IMR-90 (cell line): Measurements from ENCODE around the gene CNTN5. TPM values are rescaled to one million over a fixed set of nuclear protein-coding genes. Genes with fewer than 3 reads are reported as not detected.

Experiments used
- ATAC-seq: fragments of 200-7000 bp; cut with Tn5 transposase; 2 replicates; pipeline ENCODE4 v1.9.1; 2020; ENCODE audit warnings: low read depth, mild to moderate bottlenecking, moderate library complexity
- BruUV-seq: library from RNA; stranded (reverse); fragments of 400-500 nt; replicated peaks from 2 replicates; lab custom pipeline; 2021; lab: Mats Ljungman, UMichigan
- CTCF ChIA-PET: fragments of 300-600 bp; formaldehyde crosslinking; extraction: SDS; loops from one replicate; lab custom pipeline; 2021; ENCODE audit warnings: antibody characterized with exemption; lab: Yijun Ruan, JAX
- POLR2A ChIA-PET: fragments of 300-600 bp; sonication (Branson Sonifier 250); formaldehyde crosslinking; loops from one replicate; lab custom pipeline; 2022; ENCODE audit warnings: antibody characterized with exemption; ENCODE audit not compliant: unreplicated experiment; lab: Charles Lee
- DNase-seq: peaks from one replicate; pipeline ENCODE4 v3.0.0; 2013
- H2AFZ ChIP-seq: replicated peaks from 2 replicates; pipeline ENCODE3; 2013; ENCODE audit warnings: low read length, mild to moderate bottlenecking; ENCODE audit not compliant: poor library complexity
- H2AK5ac ChIP-seq: 2 replicates; pipeline ENCODE4 v1.6.1; 2013; ENCODE audit warnings: low read depth, low read length, inconsistent platforms
- H2AK9ac ChIP-seq: replicated peaks from 2 replicates; pipeline ENCODE3; 2013; ENCODE audit warnings: mild to moderate bottlenecking, low read depth, low read length, moderate library complexity; ENCODE audit not compliant: poor library complexity
- H2BK120ac ChIP-seq: 2 replicates; pipeline ENCODE4 v1.6.1; 2013; ENCODE audit warnings: low read depth, low read length, inconsistent platforms
- H2BK15ac ChIP-seq: 3 replicates; pipeline ENCODE4 v1.6.1; 2013; ENCODE audit warnings: low read depth, low read length, inconsistent platforms
- H2BK20ac ChIP-seq: 2 replicates; pipeline ENCODE4 v1.6.1; 2013; ENCODE audit warnings: low read depth, mild to moderate bottlenecking, inconsistent platforms, low read length, moderate library complexity
- H2BK5ac ChIP-seq: 2 replicates; pipeline ENCODE4 v1.6.1; 2013; ENCODE audit warnings: mild to moderate bottlenecking, low read depth, low read length, inconsistent platforms; ENCODE audit not compliant: poor library complexity, severe bottlenecking
- H3K14ac ChIP-seq: replicated peaks from 2 replicates; pipeline ENCODE4 v1.6.1; 2013; ENCODE audit warnings: low read depth, low read length, inconsistent platforms
- H3K18ac ChIP-seq: 2 replicates; pipeline ENCODE4 v1.6.1; 2013; ENCODE audit warnings: low read depth, low read length, control low read depth
- H3K23ac ChIP-seq: 2 replicates; pipeline ENCODE4 v1.6.1; 2013; ENCODE audit warnings: low read depth, low read length, inconsistent platforms
- H3K27ac ChIP-seq: 2 replicates; pipeline ENCODE4 v1.5.1; 2013; ENCODE audit warnings: mild to moderate bottlenecking, control low read depth, low read length; ENCODE audit not compliant: insufficient read depth
- H3K27me3 ChIP-seq: 2 replicates; pipeline ENCODE4 v1.6.1; 2013; ENCODE audit warnings: low read length; ENCODE audit not compliant: control insufficient read depth, insufficient read depth
- H3K36me3 ChIP-seq: 2 replicates; pipeline ENCODE4 v1.6.1; 2013; ENCODE audit warnings: low read length, mixed read lengths; ENCODE audit not compliant: control insufficient read depth, insufficient read depth
- H3K4ac ChIP-seq: 2 replicates; pipeline ENCODE4 v1.6.1; 2013; ENCODE audit warnings: low read depth, low read length, inconsistent platforms
- H3K4me1 ChIP-seq: 2 replicates; pipeline ENCODE4 v1.6.1; 2013; ENCODE audit warnings: low read length, mixed read lengths; ENCODE audit not compliant: control insufficient read depth, insufficient read depth
- H3K4me2 ChIP-seq: 2 replicates; pipeline ENCODE4 v1.6.1; 2013; ENCODE audit warnings: low read depth, mild to moderate bottlenecking, control low read depth, low read length, moderate library complexity
- H3K4me3 ChIP-seq: 2 replicates; pipeline ENCODE4 v1.5.1; 2013; ENCODE audit warnings: low read depth, mild to moderate bottlenecking, control low read depth, low read length, moderate library complexity; ENCODE audit not compliant: insufficient read depth
- H3K56ac ChIP-seq: 2 replicates; pipeline ENCODE4 v1.6.1; 2013; ENCODE audit warnings: low read length, inconsistent platforms; ENCODE audit not compliant: insufficient read depth; ENCODE audit errors: extremely low read depth
- H3K79me1 ChIP-seq, 2 experiments: 2 replicates each; pipeline ENCODE4 v1.6.1; 2013; ENCODE audit warnings: low read length in 2 of 2, inconsistent platforms in 1 of 2, low read depth in 1 of 2
- H3K9ac ChIP-seq: 2 replicates; pipeline ENCODE4 v1.6.1; 2013; ENCODE audit warnings: low read depth, low read length, control low read depth
- H3K9me1 ChIP-seq: 2 replicates; pipeline ENCODE4 v1.6.1; 2013; ENCODE audit warnings: low read length, inconsistent platforms; ENCODE audit not compliant: insufficient read depth
- H3K9me3 ChIP-seq: 2 replicates; pipeline ENCODE4 v1.6.1; 2013; ENCODE audit warnings: low read length; ENCODE audit not compliant: control insufficient read depth, insufficient read depth
- H4K20me1 ChIP-seq: 2 replicates; pipeline ENCODE4 v1.6.1; 2013; ENCODE audit warnings: low read length, inconsistent platforms; ENCODE audit not compliant: insufficient read depth
- H4K5ac ChIP-seq: 2 replicates; pipeline ENCODE4 v1.6.1; 2013; ENCODE audit warnings: mild to moderate bottlenecking, low read depth, low read length, control low read depth
- H4K8ac ChIP-seq, 2 experiments: 2 replicates each; pipeline ENCODE4 v1.6.1; 2013; ENCODE audit warnings: low read depth in 2 of 2, low read length in 2 of 2, control low read depth in 1 of 2, inconsistent platforms in 1 of 2
- H4K91ac ChIP-seq: 2 replicates; pipeline ENCODE4 v1.6.1; 2013; ENCODE audit warnings: low read depth, low read length, inconsistent platforms; ENCODE audit not compliant: insufficient read depth
- BHLHE40 ChIP-seq: fragments of 150-350 bp; IDR thresholded peaks from 2 replicates; pipeline ENCODE4 v1.6.1; 2016; ENCODE audit warnings: mild to moderate bottlenecking, low read depth, low read length
- CEBPB ChIP-seq: IDR thresholded peaks from 2 replicates; pipeline ENCODE4 v1.6.1; 2012; ENCODE audit warnings: low read depth, low read length, improper control_type of control experiment
- CHD1 ChIP-seq: IDR thresholded peaks from 2 replicates; pipeline ENCODE4 v1.6.1; 2012; ENCODE audit warnings: low read depth, low read length, improper control_type of control experiment
- FOS ChIP-seq: fragments of 150-350 bp; IDR thresholded peaks from 2 replicates; pipeline ENCODE4 v1.6.1; 2016; ENCODE audit warnings: low read depth, low read length
- MAFK ChIP-seq: IDR thresholded peaks from 2 replicates; pipeline ENCODE4 v1.6.1; 2012; ENCODE audit warnings: low read depth, low read length, improper control_type of control experiment
- MAZ ChIP-seq: IDR thresholded peaks from 2 replicates; pipeline ENCODE4 v1.6.1; 2012; ENCODE audit warnings: low read depth, mild to moderate bottlenecking, low read length, improper control_type of control experiment, moderate library complexity, borderline replicate concordance
- MXI1 ChIP-seq: IDR thresholded peaks from 2 replicates; pipeline ENCODE4 v1.6.1; 2012; ENCODE audit warnings: low read depth, mild to moderate bottlenecking, low read length, moderate library complexity, borderline replicate concordance
- NFE2L2 ChIP-seq: fragments of 150-350 bp; IDR thresholded peaks from 2 replicates; pipeline ENCODE4 v1.6.1; 2016; ENCODE audit warnings: low read depth, mild to moderate bottlenecking, low read length
- POLR2A ChIP-seq: IDR thresholded peaks from 2 replicates; pipeline ENCODE4 v1.6.1; 2012; ENCODE audit warnings: mild to moderate bottlenecking, low read depth, low read length
- RAD21 ChIP-seq: IDR thresholded peaks from 2 replicates; pipeline ENCODE4 v1.6.1; 2012; ENCODE audit warnings: low read length, improper control_type of control experiment
- RCOR1 ChIP-seq: IDR thresholded peaks from 2 replicates; pipeline ENCODE4 v1.6.1; 2012; ENCODE audit warnings: mild to moderate bottlenecking, low read length, improper control_type of control experiment; ENCODE audit not compliant: insufficient replicate concordance
- RFX5 ChIP-seq: IDR thresholded peaks from 2 replicates; pipeline ENCODE4 v1.8.0; 2012; ENCODE audit warnings: low read depth, mild to moderate bottlenecking, low read length, moderate library complexity
- SMC3 ChIP-seq: fragments of 150-350 bp; IDR thresholded peaks from 2 replicates; pipeline ENCODE4 v1.6.1; 2016; ENCODE audit warnings: low read depth, mild to moderate bottlenecking, antibody characterized with exemption, low read length, moderate library complexity
- WGBS, 2 experiments: methylation state at CpG; one replicate each; pipeline versions ENCODE4 v1.1.5 to v1.1.7; 2013; ENCODE audit warnings: missing lambda C conversion rate in 2 of 2; ENCODE audit not compliant: insufficient read length in 1 of 2; ENCODE audit errors: extremely low coverage in 2 of 2; 5-methylcytosine and 5-hydroxymethylcytosine counted together
- dilution Hi-C: fragments of 300-500 bp; cut with HindIII; formaldehyde crosslinking; loops from one replicate; pipeline ENCODE4 v1.14.3; 2018; ENCODE audit warnings: low sequenced_read_pairs; ENCODE audit not compliant: unreplicated experiment
- in situ Hi-C: fragments of 300-500 bp; cut with MboI; formaldehyde crosslinking; loops from 3 replicates; pipeline ENCODE4 v1.14.3; 2019; ENCODE audit warnings: low sequenced_read_pairs, inconsistent platforms, mixed read lengths
- intact Hi-C: fragments of 100-400 bp; cut with micrococcal nuclease; formaldehyde crosslinking; loops from 2 replicates; pipeline ENCODE4 v1.10.0; 2022
- polyA plus RNA-seq, 3 experiments: library from polyadenylated mRNA; depleted of rRNA; stranded (reverse); fragments of >200 nt; gene quantifications; 2 replicates each; pipeline ENCODE4 v1.2.3, GENCODE V29; 2012; ENCODE audit warnings: low replicate concordance in 1 of 3
- total RNA-seq: library from RNA; depleted of rRNA; stranded (reverse); fragments of >200 nt; gene quantifications from 2 replicates; pipeline ENCODE4 v1.2.3, GENCODE V29; 2012
- TF ChIP-seq, protein P1 (sequence below): conservative IDR thresholded peaks from 2 replicates; pipeline ENCODE4 v1.5.1; 2012; ENCODE audit warnings: mild to moderate bottlenecking, low read depth, low read length, improper control_type of control experiment
- TF ChIP-seq, protein P2 (sequence below): fragments of 150-350 bp; IDR thresholded peaks from 2 replicates; pipeline ENCODE4 v1.6.1; 2017; ENCODE audit warnings: mild to moderate bottlenecking, antibody characterized with exemption, low read length, low read depth
- TF ChIP-seq, protein P3 (sequence below): fragments of 150-350 bp; IDR thresholded peaks from 2 replicates; pipeline ENCODE4 v1.6.1; 2016; ENCODE audit warnings: low read depth, mild to moderate bottlenecking, low read length, moderate library complexity, borderline replicate concordance

CNTN5 gene
- total and polyA plus RNA-seq, 2 of the 4 experiments (the other 2 are of a cell fraction): not detected

DNA sequence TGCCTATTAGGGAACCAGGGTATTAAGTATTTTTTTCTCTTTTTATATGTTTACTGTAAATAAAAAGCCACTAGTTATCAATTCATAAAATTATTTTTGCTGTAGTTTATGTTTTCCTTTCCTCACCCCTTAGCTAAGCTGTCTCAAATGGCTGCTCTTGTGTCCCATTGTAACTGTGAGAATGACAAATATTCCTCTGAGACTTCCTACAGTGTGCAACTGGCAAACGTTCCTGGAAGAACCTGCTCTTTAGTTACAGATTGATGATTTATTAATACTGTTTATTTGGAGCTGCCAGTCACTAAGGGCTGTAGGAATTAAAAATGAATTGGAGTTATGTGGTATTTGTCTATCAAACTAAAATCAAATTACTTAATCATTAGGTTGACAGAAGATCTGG lies 990.9 kb downstream of the CNTN5 start:
- no peak overlapping the region for H2BK15ac ChIP-seq
- no peaks in the 10 kb centered on the region for H3K79me1 ChIP-seq
- no peak overlapping the region for H3K4me3 ChIP-seq
- dilution Hi-C loops (no loop called here), in situ Hi-C loops (no loop called here), intact Hi-C loops (no loop called here)
- POLR2A ChIA-PET: no interaction called here
- no peak overlapping the region for H3K27ac ChIP-seq
- no CpG with 5 or more reads among the region's 1 CpG for WGBS, 2 experiments
- H3K9ac ChIP-seq: no peak overlapping the region
- no peaks in the 10 kb centered on the region for H3K4me1 ChIP-seq
- no peak overlapping the region for H3K4me2 ChIP-seq
- no peak overlapping the region for H4K91ac ChIP-seq
- H2AFZ ChIP-seq: no peak overlapping the region
- BruUV-seq: no TSS peak
- no peak overlapping the region for H4K8ac ChIP-seq
- no peaks in the 10 kb centered on the region for H3K9me1 ChIP-seq
- H3K18ac ChIP-seq: no peak overlapping the region
- H2AK9ac ChIP-seq: no peak overlapping the region
- DNase-seq: no peak
- no peak overlapping the region for H4K5ac ChIP-seq
- no peaks in the 10 kb centered on the region for H3K27me3 ChIP-seq
- H2BK5ac ChIP-seq: no peak overlapping the region
- CTCF ChIA-PET: no interaction called here
- no peak overlapping the region for H2BK120ac ChIP-seq
- H3K4ac ChIP-seq: no peak overlapping the region
- TF ChIP-seq, protein P1, sequence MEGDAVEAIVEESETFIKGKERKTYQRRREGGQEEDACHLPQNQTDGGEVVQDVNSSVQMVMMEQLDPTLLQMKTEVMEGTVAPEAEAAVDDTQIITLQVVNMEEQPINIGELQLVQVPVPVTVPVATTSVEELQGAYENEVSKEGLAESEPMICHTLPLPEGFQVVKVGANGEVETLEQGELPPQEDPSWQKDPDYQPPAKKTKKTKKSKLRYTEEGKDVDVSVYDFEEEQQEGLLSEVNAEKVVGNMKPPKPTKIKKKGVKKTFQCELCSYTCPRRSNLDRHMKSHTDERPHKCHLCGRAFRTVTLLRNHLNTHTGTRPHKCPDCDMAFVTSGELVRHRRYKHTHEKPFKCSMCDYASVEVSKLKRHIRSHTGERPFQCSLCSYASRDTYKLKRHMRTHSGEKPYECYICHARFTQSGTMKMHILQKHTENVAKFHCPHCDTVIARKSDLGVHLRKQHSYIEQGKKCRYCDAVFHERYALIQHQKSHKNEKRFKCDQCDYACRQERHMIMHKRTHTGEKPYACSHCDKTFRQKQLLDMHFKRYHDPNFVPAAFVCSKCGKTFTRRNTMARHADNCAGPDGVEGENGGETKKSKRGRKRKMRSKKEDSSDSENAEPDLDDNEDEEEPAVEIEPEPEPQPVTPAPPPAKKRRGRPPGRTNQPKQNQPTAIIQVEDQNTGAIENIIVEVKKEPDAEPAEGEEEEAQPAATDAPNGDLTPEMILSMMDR: no peak
- TF ChIP-seq RCOR1 (no peak), FOS (no peak), SMC3 (no peak), BHLHE40 (no peak), MAZ (no peak), NFE2L2 (no peak), MXI1 (no peak), RFX5 (no peak), MAFK (no peak), RAD21 (no peak), CEBPB (no peak), CHD1 (no peak), POLR2A (no peak)
- TF ChIP-seq, protein P2, sequence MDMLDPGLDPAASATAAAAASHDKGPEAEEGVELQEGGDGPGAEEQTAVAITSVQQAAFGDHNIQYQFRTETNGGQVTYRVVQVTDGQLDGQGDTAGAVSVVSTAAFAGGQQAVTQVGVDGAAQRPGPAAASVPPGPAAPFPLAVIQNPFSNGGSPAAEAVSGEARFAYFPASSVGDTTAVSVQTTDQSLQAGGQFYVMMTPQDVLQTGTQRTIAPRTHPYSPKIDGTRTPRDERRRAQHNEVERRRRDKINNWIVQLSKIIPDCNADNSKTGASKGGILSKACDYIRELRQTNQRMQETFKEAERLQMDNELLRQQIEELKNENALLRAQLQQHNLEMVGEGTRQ: no peak
- TF ChIP-seq, protein P3, sequence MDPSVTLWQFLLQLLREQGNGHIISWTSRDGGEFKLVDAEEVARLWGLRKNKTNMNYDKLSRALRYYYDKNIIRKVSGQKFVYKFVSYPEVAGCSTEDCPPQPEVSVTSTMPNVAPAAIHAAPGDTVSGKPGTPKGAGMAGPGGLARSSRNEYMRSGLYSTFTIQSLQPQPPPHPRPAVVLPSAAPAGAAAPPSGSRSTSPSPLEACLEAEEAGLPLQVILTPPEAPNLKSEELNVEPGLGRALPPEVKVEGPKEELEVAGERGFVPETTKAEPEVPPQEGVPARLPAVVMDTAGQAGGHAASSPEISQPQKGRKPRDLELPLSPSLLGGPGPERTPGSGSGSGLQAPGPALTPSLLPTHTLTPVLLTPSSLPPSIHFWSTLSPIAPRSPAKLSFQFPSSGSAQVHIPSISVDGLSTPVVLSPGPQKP: no peak
- no peaks in the 10 kb centered on the region for H3K36me3 ChIP-seq
- H2AK5ac ChIP-seq: no peak overlapping the region
- no peak overlapping the region for H2BK20ac ChIP-seq
- H4K20me1 ChIP-seq: no peaks in the 10 kb centered on the region
- H3K14ac ChIP-seq: no peak overlapping the region
- no peak for ATAC-seq
- no peak overlapping the region for H3K56ac ChIP-seq
- H3K23ac ChIP-seq: no peak overlapping the region
- H3K9me3 ChIP-seq: peaks cover 8% of the 10 kb centered on the region; the same call in 1 of the 2 replicates
